ENCODE data around the gene CLIP2.
A peak's percentile ranks its signal among the peaks of the same experiment; 100 is the strongest.
"Not testable (repeated sequence)": the region's sequence is repeated elsewhere in the genome, so short reads cannot be mapped to it uniquely, and the experiment has no call there.

CLIP2 gene

DNA sequence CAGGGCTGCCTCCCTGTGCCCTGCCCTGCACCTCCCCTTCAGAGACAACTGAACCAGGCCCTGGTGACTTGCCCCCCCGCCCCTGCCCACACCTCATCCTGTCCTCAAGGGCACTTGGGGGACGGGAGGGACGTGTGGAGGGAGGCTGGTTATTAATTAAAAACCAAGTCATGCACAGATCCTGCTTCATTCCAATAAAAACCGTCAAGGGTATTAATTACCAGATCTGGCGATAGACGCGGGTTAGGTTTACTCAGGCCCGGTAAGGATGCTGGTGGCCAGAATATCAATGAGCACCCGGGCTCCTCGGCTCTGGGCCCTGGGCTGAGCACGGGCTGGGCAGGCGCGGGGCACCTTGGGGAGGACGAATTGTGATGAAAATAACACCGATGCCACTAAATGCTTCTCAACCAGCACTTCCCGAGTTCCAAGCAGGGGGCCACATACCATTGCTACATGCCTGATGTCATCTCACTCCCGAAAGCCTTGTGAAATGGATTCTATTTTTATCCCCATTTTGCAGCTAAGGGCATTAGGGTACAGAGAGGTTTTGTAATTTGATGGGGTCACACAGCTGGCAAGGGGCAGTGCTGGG is 140.0 kb downstream of the CLIP2 start:
- no peak overlapping the region for H3K4me3 Mint-ChIP-seq
- ATAC-seq (no peak), DNase-seq (no peak)
- no peaks in the 10 kb centered on the region for H3K9me3 Mint-ChIP-seq
- H3K27me3 Mint-ChIP-seq, result no peaks in the 10 kb centered on the region
- H3K27ac Mint-ChIP-seq, result no peak overlapping the region
- H3K4me1 Mint-ChIP-seq, result no peaks in the 10 kb centered on the region

DNA sequence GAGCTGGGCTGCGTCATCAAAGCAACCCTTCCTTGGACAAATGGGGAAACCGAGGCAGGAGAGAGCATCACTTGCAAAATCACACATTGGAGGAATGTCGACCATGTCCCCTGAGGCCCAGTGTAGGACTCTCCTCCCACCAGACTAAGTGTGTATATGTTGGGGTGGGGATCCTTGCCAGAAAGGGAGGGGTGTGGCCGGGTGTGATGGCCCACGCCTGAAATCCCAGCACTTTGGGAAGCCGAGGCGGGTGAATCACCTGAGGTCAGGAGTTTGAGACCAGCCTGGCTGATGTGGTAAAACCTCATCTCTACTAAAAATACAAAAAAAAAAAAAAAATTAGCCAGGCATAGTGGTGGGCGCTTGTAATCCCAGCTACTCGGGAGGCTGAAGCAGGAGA is 141.2 kb downstream of the CLIP2 start:
- not testable (repeated sequence) for H3K9me3 Mint-ChIP-seq, H3K4me3 Mint-ChIP-seq, H3K27ac Mint-ChIP-seq, ATAC-seq, H3K4me1 Mint-ChIP-seq, DNase-seq, H3K27me3 Mint-ChIP-seq

DNA sequence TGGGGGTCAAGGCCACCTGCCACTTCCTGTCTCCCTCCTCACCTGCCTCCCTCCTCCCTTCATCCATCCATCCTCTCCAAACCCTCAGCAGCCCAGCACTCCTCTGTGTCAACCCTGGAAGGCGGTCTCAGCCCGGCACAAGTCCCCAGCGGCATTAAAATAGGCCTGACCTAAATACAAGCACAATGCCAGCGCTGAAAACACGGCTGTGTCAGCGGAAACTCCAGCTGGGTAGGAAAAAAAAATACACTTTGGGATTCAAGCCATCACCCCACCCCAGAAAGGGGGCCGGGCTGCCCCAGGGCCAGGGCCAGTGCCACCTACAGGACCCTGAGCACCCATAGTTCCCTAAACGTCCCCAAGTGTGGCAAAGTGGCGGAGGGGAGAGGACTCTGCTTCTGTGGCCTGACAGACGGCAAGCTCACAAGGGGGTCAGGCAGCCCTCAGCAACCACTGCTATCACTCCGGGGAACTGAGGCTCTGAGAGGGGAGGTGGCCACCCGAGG is 141.8 kb downstream of the CLIP2 start:
- no peak for ATAC-seq
- DNase-seq, result no peak

DNA sequence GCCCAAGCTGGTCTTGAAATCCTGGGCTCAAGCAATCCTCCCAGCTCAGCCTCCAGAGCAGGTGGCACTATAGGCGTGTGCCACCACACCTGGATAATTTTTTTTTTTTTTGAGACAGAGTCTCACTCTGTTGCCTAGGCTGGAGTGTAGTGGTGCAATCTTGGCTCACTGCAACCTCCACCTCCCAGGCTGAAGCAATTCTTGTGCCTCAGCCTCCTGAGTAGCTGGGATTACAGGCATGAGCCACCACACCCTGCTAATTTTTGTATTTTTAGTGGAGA is 148.0 kb downstream of the CLIP2 start:
- not testable (repeated sequence) for H3K9me3 Mint-ChIP-seq, H3K4me3 Mint-ChIP-seq, H3K4me1 Mint-ChIP-seq, H3K27me3 Mint-ChIP-seq, H3K27ac Mint-ChIP-seq, DNase-seq, ATAC-seq

More for the DNA sequence above, 141.8 kb downstream of the CLIP2 start:
- H3K4me3 Mint-ChIP-seq, result no peak overlapping the region
- no peaks in the 10 kb centered on the region for H3K4me1 Mint-ChIP-seq
- no peak overlapping the region for H3K27ac Mint-ChIP-seq
- no peaks in the 10 kb centered on the region for H3K27me3 Mint-ChIP-seq
- H3K9me3 Mint-ChIP-seq, result no peaks in the 10 kb centered on the region

DNA sequence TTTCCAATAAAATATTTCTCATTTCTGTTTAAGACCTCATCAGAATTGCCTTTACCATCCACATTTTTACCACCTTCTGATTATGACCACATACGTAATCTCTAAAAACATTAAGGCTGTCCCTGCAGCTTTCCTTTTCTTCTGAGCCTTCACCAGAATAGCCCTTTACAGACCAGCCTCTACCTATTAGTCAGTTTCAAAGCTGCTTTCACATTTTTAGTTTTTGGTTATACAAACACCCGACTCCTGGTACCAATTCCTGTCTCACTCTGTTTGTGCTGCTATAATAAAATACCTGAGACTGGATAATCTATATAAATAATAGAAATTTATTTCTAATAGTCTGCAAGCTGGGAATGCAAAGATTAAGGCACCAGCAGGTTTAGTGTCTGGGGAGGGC is 149.1 kb downstream of the CLIP2 start:
- Mint-ChIP-seq H3K27me3 (no peaks in the 10 kb centered on the region), H3K9me3 (peaks cover 0 to 8% of the 10 kb centered on the region in 2 donors), H3K27ac (no peak overlapping the region), H3K4me3 (no peak overlapping the region), H3K4me1 (no peaks in the 10 kb centered on the region)
- DNase-seq, result no peak
- no peak for ATAC-seq

DNA sequence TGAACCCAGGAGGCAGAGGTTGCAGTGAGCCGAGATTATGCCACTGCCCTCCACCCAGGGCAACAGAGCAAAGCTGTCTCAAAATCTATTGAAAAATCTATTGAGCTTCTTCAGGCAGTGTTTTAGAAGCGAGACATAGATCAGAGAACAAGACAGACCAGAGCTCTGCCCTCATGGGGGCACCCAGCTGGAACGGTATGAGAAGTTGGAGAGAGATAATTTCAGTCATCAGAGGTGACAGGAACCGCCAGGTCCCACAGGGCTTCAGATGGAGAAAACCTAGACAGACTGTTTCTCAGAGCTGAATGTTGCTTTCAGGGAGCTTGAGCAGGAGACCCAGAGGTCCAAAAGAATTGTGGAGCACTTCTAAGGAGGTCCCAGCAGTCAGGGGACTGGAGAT is 150.3 kb downstream of the CLIP2 start:
- no peak for DNase-seq
- no peaks in the 10 kb centered on the region for H3K27me3 Mint-ChIP-seq
- H3K9me3 Mint-ChIP-seq, result peaks cover 0 to 8% of the 10 kb centered on the region in 2 donors
- no peaks in the 10 kb centered on the region for H3K4me1 Mint-ChIP-seq
- H3K4me3 Mint-ChIP-seq, result no peak overlapping the region
- H3K27ac Mint-ChIP-seq, result no peak overlapping the region
- no peak for ATAC-seq

DNA sequence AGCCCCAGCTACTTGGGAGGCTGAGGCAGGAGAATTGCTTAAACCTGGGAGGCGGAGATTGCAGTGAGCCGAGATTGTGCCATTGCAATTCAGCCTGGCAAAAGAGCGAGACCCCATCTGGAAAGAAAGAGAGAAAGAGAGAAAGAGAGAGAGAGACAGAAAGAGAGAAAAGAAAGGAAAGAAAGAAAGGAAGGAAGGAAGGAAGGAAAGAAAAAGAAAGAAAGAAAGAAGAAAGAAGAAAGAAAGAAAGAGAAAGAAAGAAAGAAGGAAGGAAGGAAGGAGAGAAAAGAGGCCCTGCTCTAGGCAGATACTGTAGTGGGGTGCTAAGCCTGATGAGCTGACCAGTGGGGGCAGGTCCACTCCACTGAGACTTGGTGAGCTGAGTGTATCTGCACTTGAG is 150.9 kb downstream of the CLIP2 start:
- H3K4me3 Mint-ChIP-seq, H3K9me3 Mint-ChIP-seq, ATAC-seq, DNase-seq, H3K27ac Mint-ChIP-seq, H3K27me3 Mint-ChIP-seq, H3K4me1 Mint-ChIP-seq: not testable (repeated sequence)

DNA sequence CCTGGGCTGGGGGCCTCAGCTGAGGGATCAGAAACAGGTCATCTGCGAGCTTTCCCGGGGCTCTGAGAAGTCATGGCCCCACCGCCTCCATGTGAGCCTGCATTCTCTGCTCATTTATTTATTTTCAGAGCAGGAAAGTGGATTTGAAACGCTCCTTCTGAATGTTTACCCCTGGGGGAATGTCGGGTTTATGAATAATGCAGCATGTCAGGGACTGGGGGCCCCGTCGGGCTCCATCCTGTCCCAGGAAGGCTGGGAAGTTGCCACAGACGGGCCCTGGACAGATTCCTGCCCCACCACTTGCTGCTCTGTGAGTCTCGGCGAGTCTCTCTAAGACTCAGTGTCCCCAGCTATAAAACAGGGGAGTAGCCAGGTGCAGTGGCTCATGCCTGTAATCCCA is 152.6 kb downstream of the CLIP2 start:
- no peak overlapping the region for H3K27ac Mint-ChIP-seq
- H3K4me3 Mint-ChIP-seq, result no peak overlapping the region
- no peaks in the 10 kb centered on the region for H3K4me1 Mint-ChIP-seq
- no peak for DNase-seq
- peaks cover 0 to 8% of the 10 kb centered on the region in 2 donors for H3K9me3 Mint-ChIP-seq
- no peak for ATAC-seq
- no peaks in the 10 kb centered on the region for H3K27me3 Mint-ChIP-seq

DNA sequence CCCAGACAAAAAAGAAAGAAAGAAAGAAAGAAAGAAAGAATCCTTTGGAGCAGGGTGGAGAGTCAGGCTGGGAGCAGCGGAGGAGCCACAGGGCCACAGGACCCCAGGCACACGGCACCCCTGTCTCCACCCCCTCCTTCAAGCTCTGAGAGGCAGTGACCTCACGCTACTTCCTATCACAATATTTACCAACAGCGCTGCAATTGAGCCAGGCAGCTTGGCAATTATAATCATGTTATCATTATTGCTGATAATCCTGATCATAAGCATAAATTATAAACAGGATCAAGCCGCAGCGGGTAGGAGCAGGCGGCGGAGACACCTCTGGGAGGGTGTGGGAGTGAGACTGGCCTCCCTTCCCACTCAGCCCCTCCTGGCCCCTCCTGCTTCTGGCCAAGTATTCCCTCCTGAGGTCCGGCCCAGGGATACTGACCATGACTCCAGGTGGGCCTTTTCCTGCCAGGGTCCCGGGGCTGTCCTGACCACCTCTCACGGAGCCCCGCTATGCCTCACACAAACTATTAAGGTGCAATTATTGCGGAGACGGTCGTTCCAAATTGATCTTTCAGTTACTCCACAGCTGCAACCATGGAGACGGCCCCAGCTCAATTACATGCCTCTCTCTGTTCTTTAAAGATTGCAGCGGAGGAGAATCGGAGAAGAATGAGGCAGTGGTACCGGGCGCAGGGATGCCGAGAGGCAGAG is 154.5 kb downstream of the CLIP2 start:
- H3K27ac Mint-ChIP-seq, result peak overlapping the region in 1 of 2 donors; percentile 31

DNA sequence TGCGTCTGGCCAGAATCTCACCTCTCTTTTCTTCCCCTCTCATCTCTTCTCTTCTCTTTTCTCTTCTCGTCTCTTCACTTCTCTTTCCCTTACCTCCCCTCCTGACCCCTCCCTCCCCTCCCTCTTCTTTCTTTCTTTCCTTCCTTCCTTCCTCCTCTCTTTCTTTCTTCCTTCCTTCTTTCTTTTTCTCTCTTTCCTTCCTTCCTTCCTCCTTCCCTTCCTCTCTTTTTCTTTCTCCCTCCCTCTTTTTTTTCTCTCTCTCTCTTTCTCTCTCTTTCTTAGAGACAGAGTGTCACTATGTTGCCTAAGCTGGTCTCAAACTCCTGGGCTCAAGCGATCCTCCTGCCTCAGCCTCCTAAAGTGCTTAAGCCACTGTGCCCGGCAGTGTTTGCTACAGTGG is 159.9 kb downstream of the CLIP2 start:
- DNase-seq, result no peak
- Mint-ChIP-seq H3K4me3 (no peak overlapping the region), H3K9me3 (no peaks in the 10 kb centered on the region), H3K27ac (no peak overlapping the region), H3K4me1 (peaks cover 19% of the 10 kb centered on the region), H3K27me3 (peaks cover 5% of the 10 kb centered on the region)
- no peak for ATAC-seq

More for the DNA sequence above, 154.5 kb downstream of the CLIP2 start:
- DNase-seq (no peak), ATAC-seq (no peak)
- H3K4me3 Mint-ChIP-seq, result no peak overlapping the region
- no peaks in the 10 kb centered on the region for H3K4me1 Mint-ChIP-seq
- H3K27me3 Mint-ChIP-seq, result peaks cover 5% of the 10 kb centered on the region
- no peaks in the 10 kb centered on the region for H3K9me3 Mint-ChIP-seq

DNA sequence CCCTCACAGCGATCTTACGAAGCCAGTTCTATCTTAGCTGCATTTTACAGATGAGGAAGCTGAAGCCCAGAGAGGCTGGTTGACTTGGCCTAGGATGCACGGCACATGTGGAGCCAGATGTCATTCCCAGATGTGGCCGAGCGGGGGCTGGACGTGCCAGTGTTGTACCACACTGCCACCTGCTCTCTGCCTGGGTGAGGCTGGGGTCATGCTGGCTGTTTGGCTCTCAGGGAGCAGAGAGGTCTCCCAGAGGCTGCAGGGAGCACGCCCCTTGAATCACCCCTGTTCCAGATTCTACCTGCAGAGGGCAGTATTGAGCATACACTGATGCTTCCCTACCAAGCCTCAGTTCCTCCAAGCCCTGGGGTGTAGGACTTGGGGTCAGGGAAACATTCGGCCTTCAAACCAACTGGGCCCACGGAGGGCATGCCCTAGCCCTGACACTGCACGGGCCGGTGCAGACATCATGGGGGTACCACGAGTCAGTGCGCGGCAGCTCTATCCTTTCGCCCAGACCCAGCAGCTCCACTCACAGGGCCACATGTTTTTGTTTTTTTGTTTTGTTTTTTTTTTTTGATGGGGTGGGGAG is 160.7 kb downstream of the CLIP2 start:
- Mint-ChIP-seq H3K27ac (no peak overlapping the region), H3K27me3 (peaks cover 9% of the 10 kb centered on the region), H3K4me3 (no peak overlapping the region), H3K9me3 (no peaks in the 10 kb centered on the region), H3K4me1 (peaks cover 19% of the 10 kb centered on the region)
- no peak for ATAC-seq
- peak; percentile 60 to 68 for DNase-seq

DNA sequence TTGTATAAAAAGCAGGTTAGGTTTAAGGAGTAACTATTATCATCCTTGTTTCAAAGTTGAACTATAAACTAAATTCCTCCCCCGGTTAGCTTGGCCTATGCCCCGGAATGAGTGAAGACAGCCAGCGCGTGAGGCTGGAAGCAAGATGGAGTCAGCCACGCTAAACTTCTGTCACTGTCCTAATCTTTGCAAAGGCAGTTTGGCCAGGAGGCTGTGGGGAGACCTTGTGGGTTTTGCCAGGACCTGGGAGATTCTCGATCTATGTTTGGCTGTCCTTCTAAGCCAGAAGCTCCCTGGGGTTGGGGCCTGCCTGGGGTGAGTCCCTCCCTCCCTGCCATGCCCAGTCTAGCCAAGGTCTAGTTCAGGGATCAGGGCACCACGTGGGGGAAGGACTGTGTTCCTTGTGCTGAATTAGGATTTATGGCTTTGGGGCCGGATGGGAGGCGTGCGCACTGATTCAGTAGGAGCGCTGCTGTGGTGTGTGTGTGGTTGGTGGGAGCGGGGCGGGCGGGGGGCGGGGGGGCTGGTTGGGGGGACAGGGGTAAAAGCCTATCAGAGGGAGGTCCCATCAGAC is 163.6 kb downstream of the CLIP2 start:
- DNase-seq, result no peak
- Mint-ChIP-seq H3K27ac (peak overlapping the region; percentile 89 to 91), H3K4me1 (peaks cover 19% of the 10 kb centered on the region), H3K27me3 (peaks cover 17% of the 10 kb centered on the region), H3K9me3 (no peaks in the 10 kb centered on the region), H3K4me3 (peak overlapping the region; percentile 83 to 86)
- ATAC-seq, result peak; percentile 6

DNA sequence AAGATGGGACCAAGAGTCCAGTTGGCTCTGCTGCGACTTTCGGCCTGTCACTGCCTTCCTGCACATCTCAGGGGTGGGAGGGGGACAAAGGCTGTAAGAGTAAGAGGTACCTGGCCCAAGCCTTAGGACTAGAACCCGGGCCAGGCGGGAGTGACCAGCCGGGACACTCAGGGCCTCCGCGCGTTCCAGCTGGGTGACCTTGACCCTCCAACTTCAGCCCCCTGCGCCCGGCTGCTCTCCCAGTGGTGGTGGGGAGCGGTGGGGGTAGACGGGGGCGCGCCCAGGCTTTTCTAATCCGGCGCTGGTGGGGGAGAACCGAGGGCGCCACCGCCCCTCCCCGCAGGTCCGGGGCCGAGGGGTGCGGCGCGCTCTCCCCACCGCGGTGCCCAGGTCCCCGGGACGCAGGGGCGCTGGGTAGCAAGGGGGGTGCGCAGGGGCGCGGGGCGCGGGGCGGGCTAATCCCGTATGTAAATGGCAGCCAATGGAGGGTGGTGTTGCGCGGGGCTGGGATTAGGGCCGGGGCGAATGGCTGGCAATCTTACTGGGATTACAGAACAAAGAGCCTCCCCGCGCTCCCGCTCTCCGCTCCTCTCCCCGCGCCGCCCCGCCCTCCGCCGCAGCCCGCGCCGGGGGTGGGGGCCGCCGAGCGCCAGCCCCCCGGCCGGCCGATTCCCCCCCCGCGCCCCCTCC is 164.3 kb downstream of the CLIP2 start, which contains the start of gene GTF2IRD1:
GTF2IRD1 (plus strand) TSS at position 585 of the 690 bp plus-strand sequence. CDS start 54,175 bp downstream, outside the sequence.
- DNase-seq (peak in 1 of 2 donors; percentile 37), ATAC-seq (peak; percentile 24)
- no peaks in the 10 kb centered on the region for H3K9me3 Mint-ChIP-seq
- H3K27ac Mint-ChIP-seq, result peak within 1 kb of the TSS; percentile 89 to 91
- H3K4me1 Mint-ChIP-seq, result peaks cover 19% of the 10 kb centered on the region
- peaks cover 11% of the 10 kb centered on the region for H3K27me3 Mint-ChIP-seq
- H3K4me3 Mint-ChIP-seq, result peak within 1 kb of the TSS; percentile 83 to 86

DNA sequence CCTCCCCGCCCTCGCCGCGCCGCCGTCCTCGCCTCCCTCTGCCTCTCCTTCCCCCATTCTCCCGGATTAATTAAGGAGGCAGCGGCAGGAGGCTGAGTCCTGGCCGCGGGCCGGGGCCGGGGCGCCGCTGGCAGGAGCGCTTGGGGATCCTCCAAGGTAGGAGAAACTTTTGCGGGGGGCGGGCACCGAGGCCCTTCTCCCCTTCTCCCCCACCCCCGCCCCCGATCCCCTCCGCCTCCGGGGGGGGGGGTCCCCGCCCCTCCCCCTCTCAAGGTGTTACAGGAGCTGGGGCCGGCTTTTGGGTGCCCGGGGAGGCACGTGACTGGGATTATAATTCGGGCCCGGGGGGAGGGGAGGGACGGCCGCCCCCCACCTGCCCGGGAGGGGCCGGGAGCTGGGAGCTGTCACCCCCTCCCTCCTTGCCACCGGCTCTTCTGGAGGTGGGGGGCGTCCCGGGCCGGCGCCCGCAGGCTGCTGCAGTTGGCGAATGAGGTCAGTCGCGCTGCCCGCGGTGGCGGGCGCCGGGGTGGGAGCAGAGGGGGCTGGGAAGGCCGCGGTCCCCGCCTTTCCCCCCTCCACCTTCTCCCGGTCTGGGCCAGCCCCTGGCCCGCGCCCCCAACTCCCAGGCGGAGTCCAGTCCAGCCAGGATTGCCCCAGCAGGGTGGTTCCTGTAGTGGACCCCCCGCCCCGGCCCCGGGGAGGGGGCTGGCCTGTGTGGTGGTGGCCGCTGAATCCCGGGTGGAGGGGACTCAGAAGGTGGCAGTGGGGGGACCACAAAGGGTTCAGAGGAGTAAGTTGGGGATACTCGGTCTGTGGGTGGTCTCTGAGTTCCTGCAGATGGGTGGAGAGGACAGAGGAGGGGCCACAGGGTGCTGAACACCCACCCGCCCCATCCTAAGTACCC is 165.1 kb downstream of the CLIP2 start:
- peaks cover 11% of the 10 kb centered on the region for H3K27me3 Mint-ChIP-seq
- DNase-seq (peak in 1 of 2 donors; percentile 31), ATAC-seq (no peak)
- H3K9me3 Mint-ChIP-seq, result no peaks in the 10 kb centered on the region
- peaks cover 19% of the 10 kb centered on the region for H3K4me1 Mint-ChIP-seq
- H3K4me3 Mint-ChIP-seq, result peak overlapping the region; percentile 63 to 77
- H3K27ac Mint-ChIP-seq, result no peak overlapping the region

DNA sequence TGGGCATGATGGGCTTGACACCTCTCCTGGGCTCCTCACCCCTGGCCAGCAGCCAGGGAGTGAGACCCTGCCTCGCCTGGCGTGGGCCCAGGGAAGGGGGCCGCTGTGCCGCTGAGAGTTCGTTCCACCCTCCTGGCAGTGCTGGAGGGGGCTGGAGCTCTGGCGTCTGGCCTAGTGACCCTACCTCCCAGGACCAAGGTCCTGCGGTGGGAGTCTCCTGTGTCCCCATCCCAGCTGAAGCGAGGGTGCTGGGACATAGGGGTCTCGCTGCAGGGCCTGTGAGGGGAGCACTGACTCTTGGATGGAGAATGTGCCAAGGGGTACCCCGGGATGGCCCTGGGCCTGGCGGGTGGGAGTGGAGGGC is 165.7 kb downstream of the CLIP2 start:
- H3K27me3 Mint-ChIP-seq, result peaks cover 11% of the 10 kb centered on the region
- H3K4me3 Mint-ChIP-seq, result peak overlapping the region in 1 of 2 donors; percentile 50
- peaks cover 19% of the 10 kb centered on the region for H3K4me1 Mint-ChIP-seq
- no peak for ATAC-seq
- no peak for DNase-seq
- no peak overlapping the region for H3K27ac Mint-ChIP-seq
- no peaks in the 10 kb centered on the region for H3K9me3 Mint-ChIP-seq

Measured in stimulated activated naive CD8-positive, alpha-beta T cell treated with anti-CD3 and anti-CD28 coated beads, Interleukin-15, amount 100 ng/mL, for 72 hours (primary cell).